Upper lobe of left lung (tissue), 6 donors: ENCODE data around the gene NEB. TPM values are rescaled to one million over a fixed set of nuclear protein-coding genes. Genes with fewer than 3 reads are reported as not detected.

Experiments used
- ATAC-seq, 2 donors: fragments of 200-7000 bp; cut with Tn5 transposase; one replicate each; pipeline ENCODE4 v1.9.1; 2022; ENCODE audit warnings: mild to moderate bottlenecking in 2 of 2, moderate library complexity in 2 of 2; ENCODE audit not compliant: low FRiP score in 2 of 2
- DNase-seq, 2 donors: peaks; one replicate each; pipeline ENCODE4 v3.0.0-alpha.2; 2019 to 2020
- H3K27ac ChIP-seq, 4 donors: fragments of 200-600 bp; sonication (generic); one replicate each; pipeline ENCODE4 v1.5.1; 2016 to 2019
- H3K27me3 ChIP-seq, 4 donors: fragments of 200-600 bp; sonication (generic); one replicate each; pipeline ENCODE4 v1.5.1; 2017 to 2019
- H3K36me3 ChIP-seq, 4 donors: fragments of 200-600 bp; sonication (generic); one replicate each; pipeline ENCODE4 v1.5.1; 2016 to 2019
- H3K4me1 ChIP-seq, 4 donors: fragments of 200-600 bp; sonication (generic); one replicate each; pipeline ENCODE4 v1.5.1; 2018 to 2019
- H3K4me3 ChIP-seq, 4 donors: fragments of 200-600 bp; sonication (generic); one replicate each; pipeline ENCODE4 v1.5.1; 2017 to 2019; ENCODE audit warnings: mild to moderate bottlenecking in 2 of 4, moderate library complexity in 1 of 4
- H3K9me3 ChIP-seq, 4 donors: fragments of 200-600 bp; sonication (generic); one replicate each; pipeline ENCODE4 v1.5.1; 2018 to 2019
- CTCF ChIP-seq, 6 experiments: fragments of 450-650 bp in 4 of 6; fragments of 200-600 bp in 2 of 6; sonication (generic) in 2 of 6; IDR thresholded peaks; one replicate each; pipeline ENCODE4 v1.5.1; 2016 to 2019; ENCODE audit warnings: antibody characterized with exemption in 6 of 6
- EP300 ChIP-seq, 4 donors: sonication (generic); formaldehyde crosslinking; IDR thresholded peaks; one replicate each; pipeline ENCODE4 v1.5.1; 2017; ENCODE audit warnings: antibody characterized with exemption in 4 of 4, control low read depth in 2 of 4
- POLR2A ChIP-seq, 4 donors: fragments of 450-650 bp; IDR thresholded peaks; one replicate each; pipeline ENCODE4 v1.5.1; 2016 to 2017; ENCODE audit warnings: antibody characterized with exemption in 4 of 4, mild to moderate bottlenecking in 2 of 4
- POLR2AphosphoS5 ChIP-seq, 2 donors: sonication (generic); formaldehyde crosslinking; IDR thresholded peaks; one replicate each; pipeline ENCODE4 v1.5.1; 2017; ENCODE audit warnings: antibody characterized with exemption in 2 of 2
- WGBS, 2 donors: methylation state at CpG; one replicate each; pipeline ENCODE4 v1.1.5; 2017 to 2018; 5-methylcytosine and 5-hydroxymethylcytosine counted together
- total RNA-seq, 6 donors: library from RNA; depleted of rRNA in 4 of 6; stranded (reverse); fragments of >200 nt in 4 of 6; gene quantifications; one replicate each; pipeline versions ENCODE4 v1.1.0 to v1.2.1, GENCODE V29; 2016 to 2021
- donor health status: DM: no; HTN: no; CAD: no; lungs with moderate emphysema.
- donor health status: DM: no; HTN: yes; CAD: no; lungs with severe emphysema.

Gene NEB
- total RNA-seq, 6 donors from 2014 or later: 0.31 to 6.3 (median 2.0) TPM

GRCh38 chr2:151632993-151633565 is 101.2 kb downstream of the NEB start:
- Histone ChIP-seq H3K4me3 (no peak overlapping the region), H3K9me3 (peaks cover 0 to 8% (median 6%) of the 10 kb centered on the region in 4 donors), H3K27ac (no peak overlapping the region), H3K4me1 (peaks cover 11 to 12% (median 12%) of the 10 kb centered on the region in 4 donors), H3K36me3 (peaks cover 0 to 3% (median 0%) of the 10 kb centered on the region in 4 donors), H3K27me3 (no peaks in the 10 kb centered on the region)
- 37 to 63% methylated on average over 1 of the region's 1 CpG for WGBS, 2 donors
- TF ChIP-seq CTCF (IDR thresholded peaks at IDR 0.05) (no peak), POLR2A (IDR thresholded peaks at IDR 0.05) (no peak), POLR2AphosphoS5 (IDR thresholded peaks at IDR 0.05) (no peak), EP300 (IDR thresholded peaks at IDR 0.05) (no peak)
- ATAC-seq (no peak), DNase-seq (no peak)

DNA sequence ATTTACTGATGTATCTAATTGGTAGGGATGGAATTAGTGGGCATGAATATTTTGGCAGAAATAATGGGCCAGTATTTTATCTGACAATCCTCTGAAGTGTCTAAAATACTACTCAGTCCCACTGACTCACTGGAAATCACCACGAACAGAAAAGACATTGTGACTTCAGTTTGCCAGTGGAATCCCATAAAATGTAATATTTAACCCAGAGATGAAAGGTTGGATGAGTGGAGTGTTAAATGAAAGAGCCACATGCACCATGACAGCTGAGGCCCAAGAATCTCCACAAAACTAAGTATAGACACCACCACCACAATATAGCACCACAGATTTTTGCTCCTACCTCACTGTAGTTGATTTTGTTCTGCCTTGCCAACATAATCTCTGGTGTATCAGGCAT is 103.9 kb downstream of the NEB start:
- Histone ChIP-seq H3K4me1 (no peaks in the 10 kb centered on the region), H3K9me3 (peaks cover 0 to 7% (median 5%) of the 10 kb centered on the region in 4 donors), H3K27me3 (no peaks in the 10 kb centered on the region), H3K4me3 (no peak overlapping the region), H3K36me3 (peaks cover 0 to 3% (median 0%) of the 10 kb centered on the region in 4 donors), H3K27ac (no peak overlapping the region)
- no peak for DNase-seq
- TF ChIP-seq POLR2A (IDR thresholded peaks at IDR 0.05) (no peak), CTCF (IDR thresholded peaks at IDR 0.05) (no peak), EP300 (IDR thresholded peaks at IDR 0.05) (no peak), POLR2AphosphoS5 (IDR thresholded peaks at IDR 0.05) (no peak)
- 48 to 70% methylated on average over 1 of the region's 1 CpG for WGBS, 2 donors
- no peak for ATAC-seq

DNA sequence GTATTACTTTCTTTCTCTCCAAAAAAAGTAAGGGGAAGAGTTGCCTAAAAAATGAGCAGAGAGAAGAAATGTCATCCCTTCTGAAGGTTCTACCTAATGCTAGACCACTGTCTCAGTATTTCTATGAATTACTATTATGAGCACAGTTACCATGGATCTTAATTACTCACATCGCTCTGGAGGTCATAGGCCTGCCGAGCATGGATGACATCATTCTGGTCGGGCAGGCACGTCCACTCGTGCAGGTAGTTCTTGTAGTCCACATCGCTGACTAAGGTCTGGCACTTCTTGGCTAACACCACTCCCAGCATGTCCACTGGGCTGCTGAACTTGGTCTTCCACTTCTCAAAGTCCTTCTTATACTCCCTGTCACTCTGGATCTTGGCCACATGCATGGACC is 106.9 kb downstream of the NEB start:
- Histone ChIP-seq H3K4me3 (no peak overlapping the region), H3K9me3 (no peaks in the 10 kb centered on the region), H3K4me1 (no peaks in the 10 kb centered on the region), H3K36me3 (no peaks in the 10 kb centered on the region), H3K27ac (no peak overlapping the region), H3K27me3 (no peaks in the 10 kb centered on the region)
- 92 to 97% methylated on average over 6 of the region's 6 CpGs for WGBS, 2 donors
- no peak for DNase-seq
- TF ChIP-seq CTCF (IDR thresholded peaks at IDR 0.05): no peak
- TF ChIP-seq POLR2AphosphoS5 (IDR thresholded peaks at IDR 0.05): no peak
- TF ChIP-seq EP300 (IDR thresholded peaks at IDR 0.05): no peak
- TF ChIP-seq POLR2A (IDR thresholded peaks at IDR 0.05): no peak
- no peak for ATAC-seq

DNA sequence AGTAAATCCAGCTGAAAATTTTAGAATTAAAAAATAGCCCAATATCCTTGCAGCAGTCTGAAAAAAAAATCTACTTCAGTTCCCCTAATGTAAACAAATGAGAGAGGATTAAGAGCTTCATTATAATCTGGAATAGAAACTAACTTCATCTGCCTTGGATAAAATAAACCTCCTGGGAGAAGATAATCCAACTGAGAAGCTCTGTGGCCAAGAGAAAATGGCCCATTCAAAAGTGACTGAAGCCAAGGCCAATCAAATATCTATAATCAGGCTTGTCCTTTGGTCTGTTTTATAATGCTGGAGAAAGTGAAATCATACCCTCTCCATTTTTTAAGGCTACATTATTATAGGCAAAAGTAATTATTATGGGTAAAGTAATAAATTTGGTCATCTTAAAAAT is 110.0 kb downstream of the NEB start:
- Histone ChIP-seq H3K36me3 (no peaks in the 10 kb centered on the region), H3K4me1 (peaks cover 0 to 2% (median 0%) of the 10 kb centered on the region in 4 donors), H3K9me3 (no peaks in the 10 kb centered on the region), H3K4me3 (no peak overlapping the region), H3K27ac (no peak overlapping the region), H3K27me3 (no peaks in the 10 kb centered on the region)
- DNase-seq (no peak), ATAC-seq (no peak)
- no peak for TF ChIP-seq POLR2A (IDR thresholded peaks at IDR 0.05)
- TF ChIP-seq POLR2AphosphoS5 (IDR thresholded peaks at IDR 0.05): no peak
- TF ChIP-seq CTCF (IDR thresholded peaks at IDR 0.05): no peak
- TF ChIP-seq EP300 (IDR thresholded peaks at IDR 0.05): no peak

GRCh38 chr2:151623631-151624030 is 110.6 kb downstream of the NEB start:
- H3K4me3 ChIP-seq: no peak overlapping the region
- no peaks in the 10 kb centered on the region for H3K27me3 ChIP-seq
- TF ChIP-seq POLR2A (IDR thresholded peaks at IDR 0.05) (no peak), CTCF (IDR thresholded peaks at IDR 0.05) (no peak), EP300 (IDR thresholded peaks at IDR 0.05) (no peak), POLR2AphosphoS5 (IDR thresholded peaks at IDR 0.05) (no peak)
- no peaks in the 10 kb centered on the region for H3K9me3 ChIP-seq
- no peak for DNase-seq
- H3K4me1 ChIP-seq: peaks cover 0 to 2% (median 0%) of the 10 kb centered on the region in 4 donors
- H3K27ac ChIP-seq: no peak overlapping the region
- H3K36me3 ChIP-seq: no peaks in the 10 kb centered on the region
- no peak for ATAC-seq
